Stimulated activated CD4-positive, alpha-beta T cell treated with anti-CD3 and anti-CD28 coated beads, Interleukin-12 subunit alpha, Interleukin-12 subunit beta, amount 100 ng/mL, for 24 hours (primary cell): ENCODE results near the gene SCGB1D1.

Source experiments
- DNase-seq, 2 experiments: peaks; one replicate each; pipeline ENCODE4 v3.0.0-alpha.2; 2020; ENCODE audit warnings: low read depth in 2 of 2

Gene SCGB1D1, protein sequence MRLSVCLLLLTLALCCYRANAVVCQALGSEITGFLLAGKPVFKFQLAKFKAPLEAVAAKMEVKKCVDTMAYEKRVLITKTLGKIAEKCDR

DNA sequence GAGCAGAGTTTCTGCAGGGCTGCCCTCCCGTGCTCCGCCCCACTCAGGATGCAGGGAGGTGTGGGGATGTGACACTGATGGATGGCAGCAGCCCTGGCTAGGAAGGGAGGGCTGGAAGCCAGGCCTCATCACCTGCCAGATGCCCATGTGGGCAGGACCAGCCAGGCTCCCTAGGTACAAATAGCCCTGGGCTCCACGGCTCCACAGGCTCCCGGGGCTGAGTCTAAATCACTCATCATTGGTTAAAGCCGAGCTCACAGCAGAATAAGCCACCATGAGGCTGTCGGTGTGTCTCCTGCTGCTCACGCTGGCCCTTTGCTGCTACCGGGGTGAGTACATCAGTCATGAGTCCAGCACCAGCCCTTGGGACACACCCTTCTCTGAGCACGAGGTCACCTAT is at the start of gene SCGB1D1:
Gene SCGB1D1, plus strand, starts transcription at position 206 of the 400 bp plus-strand sequence. Its CDS starts 69 bp downstream, at position 275.
- no peak for DNase-seq

DNA sequence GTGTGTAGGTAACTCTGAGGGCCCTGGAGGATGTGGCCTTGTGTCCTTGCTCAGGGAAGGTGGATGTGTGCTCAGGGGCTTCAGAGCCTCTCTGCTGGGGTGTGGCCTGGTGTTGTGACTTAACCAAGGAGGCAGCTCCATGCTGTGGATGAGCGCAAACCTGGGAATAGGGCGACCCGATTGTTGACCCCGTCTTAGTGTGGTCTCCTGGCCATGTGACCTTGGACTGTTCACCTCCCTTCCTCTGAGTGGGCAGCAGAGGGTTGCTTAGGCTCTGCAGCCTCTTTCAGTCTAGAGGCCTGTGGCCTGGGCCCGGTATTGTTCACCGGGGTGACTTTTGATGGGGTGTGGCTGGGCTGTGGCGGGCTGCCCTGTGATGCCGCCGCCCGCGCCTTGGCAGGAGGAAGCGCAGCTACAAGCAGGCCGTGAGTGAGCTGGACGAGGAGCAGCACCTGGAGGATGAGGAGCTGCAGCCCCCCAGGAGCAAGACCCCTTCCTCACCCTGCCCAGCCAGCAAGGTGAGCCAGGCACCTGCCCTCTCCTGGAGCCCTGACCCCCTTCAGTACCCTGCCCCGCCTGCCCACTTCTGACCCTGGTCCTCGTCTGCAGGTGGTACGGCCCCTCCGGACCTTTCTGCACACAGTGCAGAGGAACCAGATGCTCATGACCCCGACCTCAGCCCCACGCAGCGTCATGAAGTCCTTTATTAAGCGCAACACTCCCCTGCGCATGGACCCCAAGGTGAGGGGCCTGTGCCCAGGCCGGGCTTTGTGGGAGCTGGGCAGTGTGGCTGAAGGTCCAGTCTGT is 49.5 kb upstream of the SCGB1D1 start:
- DNase-seq = no peak

DNA sequence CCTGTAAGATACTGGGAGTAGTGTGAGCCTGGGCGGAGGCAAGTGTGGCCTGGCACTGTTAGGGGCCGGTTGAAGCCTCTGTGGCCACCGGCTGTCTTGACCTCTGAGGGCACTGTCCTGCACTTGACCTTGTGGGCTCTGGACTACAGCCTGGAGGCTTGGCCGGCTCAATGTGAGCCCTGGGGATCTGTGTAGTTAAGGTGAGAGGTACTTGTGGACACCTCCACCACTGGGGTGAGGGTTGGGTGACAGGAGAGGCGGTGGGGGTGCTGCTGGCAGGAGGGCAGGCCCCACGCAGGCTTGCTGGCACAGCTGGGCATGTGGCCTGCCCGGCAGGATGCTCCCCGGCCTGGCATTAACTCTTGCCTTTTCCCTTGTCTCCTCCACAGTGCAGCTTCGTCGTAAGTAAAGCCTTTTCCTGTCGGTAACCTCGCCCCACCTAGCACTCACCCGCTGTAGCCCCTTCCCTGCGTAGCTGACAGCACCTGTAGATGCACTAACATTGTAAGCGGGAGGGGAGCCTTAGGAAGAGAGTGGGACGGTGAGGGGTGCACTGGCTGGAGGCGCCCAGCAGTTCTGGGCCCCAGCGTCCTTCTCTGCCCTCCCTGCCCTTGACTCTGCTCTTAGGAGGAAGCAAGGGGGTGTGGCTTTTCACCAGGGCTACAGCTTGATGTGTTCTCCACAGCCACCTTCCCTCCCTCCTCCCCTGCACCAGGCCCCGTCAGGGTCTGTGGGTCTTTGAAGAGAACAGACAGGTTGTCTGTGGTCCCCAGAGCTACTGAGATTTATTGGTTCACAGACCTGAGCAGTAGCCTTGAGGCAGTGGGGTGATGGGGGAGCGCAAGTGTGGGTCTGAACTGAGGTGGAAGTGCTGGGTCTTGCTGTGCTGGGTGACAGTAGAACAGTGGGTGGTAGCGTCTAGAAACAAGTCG is 48.6 kb upstream of the SCGB1D1 start:
- no peak for DNase-seq

DNA sequence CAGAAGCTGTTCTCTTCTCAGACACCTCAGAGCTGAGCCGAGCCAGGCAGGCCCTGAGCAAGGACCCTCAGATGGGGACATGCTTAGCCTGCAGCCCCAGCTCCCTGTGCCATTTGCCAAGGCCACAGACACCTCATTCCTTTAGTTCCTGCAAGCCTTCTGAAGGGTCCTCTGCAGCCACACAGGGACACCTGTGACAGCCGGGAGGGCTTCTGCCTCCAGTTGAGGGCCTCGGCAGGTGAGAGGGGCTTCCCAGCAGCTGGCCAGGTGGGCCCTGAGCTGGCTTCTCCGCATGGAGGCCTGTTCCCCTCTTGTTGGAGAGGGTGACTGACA is 48.0 kb upstream of the SCGB1D1 start:
- DNase-seq = no peak

DNA sequence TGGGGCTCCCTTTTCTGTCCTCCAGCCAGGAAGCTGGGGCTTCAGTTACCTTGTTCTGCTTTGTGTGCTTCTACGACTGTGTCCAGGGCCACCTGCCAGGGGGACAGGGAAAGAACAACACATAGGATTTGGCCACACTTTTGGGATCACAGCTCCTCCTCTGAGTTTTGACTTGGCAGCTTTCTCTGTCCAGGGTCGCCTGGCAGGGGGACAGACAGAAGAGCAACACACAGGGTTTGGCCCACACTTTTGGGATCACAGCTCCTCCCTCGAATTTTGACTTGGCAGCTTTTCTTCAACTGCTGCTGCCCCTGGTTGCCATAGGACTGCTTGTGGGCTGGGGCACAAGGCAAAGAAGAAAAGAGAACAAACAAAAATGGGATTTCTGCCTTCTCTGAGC is 47.1 kb upstream of the SCGB1D1 start:
- DNase-seq = no peak

DNA sequence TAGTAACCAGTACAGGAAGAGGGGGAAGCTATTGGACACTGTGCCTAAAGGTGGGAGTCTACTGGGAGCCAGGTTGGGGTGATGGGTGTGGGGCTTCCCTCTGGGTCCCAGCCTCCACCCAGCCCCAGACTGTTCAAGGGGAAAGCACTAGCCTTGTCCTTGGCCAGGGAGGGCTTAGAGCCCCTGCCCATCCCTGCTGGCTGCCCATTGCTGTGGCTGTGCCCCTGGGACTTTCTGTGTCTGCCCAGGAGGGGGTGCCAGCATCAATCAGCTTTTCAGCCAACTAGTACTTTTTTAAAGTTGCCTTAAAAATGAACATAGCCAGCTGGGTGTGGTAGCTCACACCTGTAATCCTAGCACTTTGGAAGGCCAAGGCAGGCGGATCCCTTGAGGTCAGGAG is 46.3 kb upstream of the SCGB1D1 start:
- DNase-seq = no peak

DNA sequence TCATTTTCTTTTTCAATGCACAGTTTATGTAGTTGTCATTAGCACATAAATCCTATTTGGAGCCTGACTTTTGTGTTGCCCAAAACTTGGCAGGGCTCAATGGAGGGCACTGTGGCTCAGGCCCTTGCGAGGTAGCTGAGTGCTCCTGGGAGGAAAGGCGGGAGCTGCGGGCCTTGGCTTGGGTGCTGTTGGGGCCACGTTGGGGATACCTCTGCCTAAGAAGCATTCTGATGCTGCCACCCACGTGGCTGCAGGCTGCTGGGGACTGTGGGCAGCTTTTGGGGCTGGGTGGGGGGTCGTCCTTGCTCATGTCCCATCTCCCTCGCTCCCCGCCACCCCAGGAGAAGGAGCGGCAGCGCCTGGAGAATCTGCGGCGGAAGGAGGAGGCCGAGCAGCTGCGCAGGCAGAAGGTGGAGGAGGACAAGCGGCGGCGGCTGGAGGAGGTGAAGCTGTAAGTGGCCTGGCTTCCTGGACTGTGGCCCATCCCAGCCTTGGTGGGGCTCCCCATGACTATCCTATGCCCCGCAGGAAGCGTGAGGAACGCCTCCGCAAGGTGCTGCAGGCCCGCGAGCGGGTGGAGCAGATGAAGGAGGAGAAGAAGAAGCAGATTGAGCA is 45.3 kb upstream of the SCGB1D1 start:
- DNase-seq = no peak

DNA sequence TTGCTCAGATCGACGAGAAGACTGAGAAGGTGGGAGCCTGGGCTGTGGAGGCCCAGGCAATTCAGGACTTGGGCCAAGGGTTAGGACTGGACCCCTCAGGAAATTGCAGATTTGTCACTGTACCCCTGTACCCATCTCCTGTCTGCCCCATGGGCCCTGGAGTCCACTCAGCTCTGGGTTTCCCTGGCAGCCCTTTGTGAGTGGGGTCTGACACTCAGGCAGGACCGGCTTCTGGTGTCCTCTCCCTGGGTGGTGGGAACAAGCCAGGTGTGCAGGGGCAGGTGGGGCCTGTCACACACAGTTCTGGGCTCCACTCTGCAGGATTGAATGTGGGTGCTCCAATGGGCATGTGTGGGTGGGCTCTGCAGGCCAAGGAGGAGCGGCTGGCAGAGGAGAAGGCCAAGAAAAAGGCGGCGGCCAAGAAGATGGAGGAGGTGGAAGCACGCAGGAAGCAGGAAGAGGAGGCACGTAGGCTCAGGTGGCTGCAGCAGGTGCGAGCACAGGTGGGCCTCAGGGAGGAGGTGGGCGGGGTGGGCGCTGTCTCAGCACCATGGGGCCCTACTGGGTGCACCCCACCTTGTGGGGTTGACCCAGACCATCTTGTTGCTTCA is 44.6 kb upstream of the SCGB1D1 start:
- no peak for DNase-seq

DNA sequence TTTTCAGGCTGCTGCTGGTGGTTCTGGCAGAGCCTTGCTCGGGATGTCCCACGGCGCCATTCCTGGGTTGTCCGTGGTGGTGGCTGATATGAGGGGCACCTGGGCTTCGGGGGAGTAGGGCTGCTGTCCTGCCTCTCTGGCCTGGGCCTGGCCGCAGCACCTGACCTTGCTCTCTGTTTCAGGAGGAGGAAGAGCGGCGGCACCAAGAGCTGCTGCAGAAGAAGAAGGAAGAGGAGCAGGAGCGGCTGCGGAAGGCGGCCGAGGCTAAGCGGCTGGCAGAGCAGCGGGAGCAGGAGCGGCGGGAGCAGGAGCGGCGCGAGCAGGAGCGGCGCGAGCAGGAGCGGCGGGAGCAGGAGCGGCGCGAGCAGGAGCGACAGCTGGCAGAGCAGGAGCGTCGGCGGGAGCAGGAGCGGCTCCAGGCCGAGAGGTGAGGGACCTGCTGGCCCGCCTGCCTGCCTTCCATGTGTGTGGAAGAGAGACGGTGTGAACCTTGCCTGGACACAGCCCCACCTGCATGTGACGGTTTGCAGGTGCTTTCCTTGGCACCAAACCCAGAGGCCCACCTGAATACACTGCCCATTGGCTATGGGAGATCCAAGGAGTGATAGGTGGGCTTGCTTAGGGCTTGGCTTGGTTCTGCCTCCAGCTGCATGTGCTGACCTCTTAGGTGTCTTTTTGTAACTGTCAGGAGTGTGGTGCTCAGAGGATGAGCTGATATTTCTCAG is 43.4 kb upstream of the SCGB1D1 start:
- DNase-seq = no peak

DNA sequence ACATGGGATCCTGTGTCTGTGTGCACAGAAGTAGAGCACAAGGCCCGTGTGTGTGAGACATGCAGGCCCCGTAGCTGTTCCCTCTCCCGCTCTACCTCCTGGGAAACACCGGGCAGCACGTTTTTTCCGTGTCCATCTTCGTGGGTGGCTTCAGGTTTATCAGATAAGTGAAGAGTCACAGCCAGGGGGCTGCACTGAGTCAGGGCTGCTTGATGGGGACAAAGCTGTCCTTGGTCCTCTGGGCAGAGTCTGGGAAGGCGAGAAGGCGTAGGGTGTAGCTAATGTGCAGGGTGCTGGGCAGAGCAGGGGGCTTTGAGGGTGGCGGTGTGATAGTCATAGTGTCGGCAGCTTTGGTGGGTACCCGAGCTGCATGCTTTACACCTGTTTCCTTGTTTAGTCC is 42.5 kb upstream of the SCGB1D1 start:
- no peak for DNase-seq

DNA sequence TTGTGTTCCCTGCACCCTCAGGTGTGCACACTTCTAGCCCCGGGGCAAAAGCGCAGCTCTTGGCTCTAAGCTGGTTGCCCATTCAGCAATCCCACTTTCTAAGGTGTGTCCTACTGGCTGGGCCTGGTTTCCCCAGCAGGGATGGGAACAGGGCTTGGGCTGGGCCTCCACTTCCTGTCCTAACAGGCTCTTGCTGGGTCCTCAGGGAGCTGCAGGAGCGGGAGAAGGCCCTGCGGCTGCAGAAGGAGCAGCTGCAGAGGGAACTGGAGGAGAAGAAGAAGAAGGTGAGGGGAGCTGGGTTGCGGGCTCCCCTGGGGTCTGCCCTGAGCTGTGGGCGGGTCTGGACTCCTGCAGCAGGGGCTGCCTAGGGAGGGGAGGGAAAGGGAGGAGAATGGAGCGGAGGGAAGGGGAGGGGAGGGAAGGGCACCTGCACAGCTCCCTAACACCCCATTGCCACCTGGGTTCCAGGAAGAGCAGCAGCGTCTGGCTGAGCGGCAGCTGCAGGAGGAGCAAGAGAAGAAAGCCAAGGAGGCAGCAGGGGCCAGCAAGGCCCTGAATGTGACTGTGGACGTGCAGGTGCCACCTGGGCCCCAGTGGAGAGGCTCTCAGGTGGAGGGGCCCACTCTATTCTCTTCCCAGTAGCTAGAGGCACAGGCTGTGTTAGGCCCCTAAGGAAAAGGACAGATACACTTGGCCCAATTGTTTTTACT is 41.6 kb upstream of the SCGB1D1 start:
- no peak for DNase-seq

DNA sequence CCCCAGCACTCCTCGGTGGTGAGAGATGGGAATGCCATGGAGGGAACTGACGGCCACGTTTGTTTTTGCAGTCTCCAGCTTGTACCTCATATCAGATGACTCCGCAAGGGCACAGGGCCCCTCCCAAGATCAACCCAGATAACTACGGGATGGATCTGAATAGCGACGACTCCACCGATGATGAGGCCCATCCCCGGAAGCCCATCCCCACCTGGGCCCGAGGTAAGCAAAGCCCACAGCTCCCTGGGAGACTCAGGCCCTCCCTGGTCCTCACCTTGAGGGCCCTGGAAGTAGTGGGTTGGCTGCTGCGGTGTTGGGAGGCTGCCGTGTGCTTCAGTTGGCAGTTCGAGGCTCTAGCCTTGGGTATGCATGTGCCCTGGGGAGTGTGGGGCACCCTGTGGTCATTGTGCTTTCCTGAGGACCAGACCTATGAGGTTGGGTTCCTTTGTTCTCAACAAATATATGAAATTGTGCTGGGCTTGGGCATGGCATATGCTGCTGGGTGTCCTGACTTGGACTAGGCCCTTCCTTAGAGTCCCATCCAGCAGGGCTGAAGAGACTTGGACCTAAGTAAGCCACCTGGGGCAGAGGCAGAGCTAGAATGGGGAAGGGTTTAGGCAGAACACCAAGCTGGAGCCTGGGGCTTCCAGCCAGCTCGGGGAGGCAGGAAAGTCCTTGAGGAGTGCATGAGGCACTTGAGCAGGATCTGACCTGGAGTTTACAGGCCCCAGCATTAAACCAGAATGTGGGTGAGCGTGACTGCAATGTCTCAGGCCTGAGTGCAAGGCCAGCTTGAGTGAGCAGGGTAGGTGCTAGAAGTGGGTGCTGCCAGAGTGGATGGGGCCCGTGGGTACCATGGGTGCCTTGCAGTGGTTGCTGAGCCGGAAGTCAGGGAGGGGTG is 39.8 kb upstream of the SCGB1D1 start:
- no peak for DNase-seq

DNA sequence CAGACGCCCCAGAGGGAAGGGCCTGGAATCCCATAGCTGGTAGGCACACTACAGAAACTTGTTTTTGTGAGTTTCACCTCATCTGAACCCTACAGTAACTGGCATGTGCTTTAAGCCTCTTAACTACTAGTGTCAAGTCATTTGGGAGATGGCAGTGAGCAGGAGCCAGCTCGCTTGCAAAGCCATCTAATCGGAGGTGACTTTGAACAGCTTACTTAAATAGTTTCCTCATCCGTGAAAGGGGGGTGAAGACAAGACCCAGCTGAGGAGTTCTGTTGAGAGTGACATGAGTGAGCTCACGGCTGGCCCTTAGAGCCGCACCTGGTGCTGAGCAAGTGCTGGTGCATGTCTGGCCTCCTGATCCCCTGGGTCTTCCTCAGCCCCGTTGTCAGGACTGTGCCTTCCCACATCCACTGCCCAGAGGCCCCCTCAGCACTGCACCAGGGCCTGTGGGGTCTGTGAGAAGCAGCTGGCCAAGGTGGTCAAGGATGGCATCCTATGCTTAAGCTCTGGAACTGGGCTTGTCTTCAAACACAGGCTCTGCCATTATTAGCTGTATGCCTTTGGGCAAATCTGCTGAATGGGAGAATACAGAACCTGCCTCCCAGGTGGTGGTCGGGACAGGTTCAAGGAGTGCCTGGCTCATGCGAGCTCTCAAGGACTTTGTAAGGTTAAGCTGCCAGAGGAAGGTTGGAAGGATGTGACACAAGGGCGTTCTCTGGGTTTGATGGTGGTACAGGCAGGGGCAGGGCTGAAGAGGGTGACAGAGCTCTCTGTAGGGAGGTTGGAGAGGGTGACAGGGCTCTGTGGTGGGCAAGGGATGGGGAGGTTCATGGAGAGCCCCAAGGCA is 38.9 kb upstream of the SCGB1D1 start:
- DNase-seq = no peak

DNA sequence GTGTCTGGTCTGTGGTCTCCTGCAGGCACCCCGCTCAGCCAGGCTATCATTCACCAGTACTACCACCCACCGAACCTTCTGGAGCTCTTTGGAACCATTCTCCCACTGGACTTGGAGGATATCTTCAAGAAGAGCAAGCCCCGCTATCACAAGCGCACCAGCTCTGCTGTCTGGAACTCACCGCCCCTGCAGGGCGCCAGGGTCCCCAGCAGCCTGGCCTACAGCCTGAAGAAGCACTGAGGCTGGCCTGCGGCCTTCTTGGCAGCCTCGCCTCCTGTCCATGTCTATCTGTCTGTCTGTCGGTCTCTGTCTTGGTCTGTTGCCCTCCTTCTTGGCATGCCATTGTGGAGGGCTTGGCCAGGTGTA is 38.3 kb upstream of the SCGB1D1 start:
- DNase-seq = no peak

DNA sequence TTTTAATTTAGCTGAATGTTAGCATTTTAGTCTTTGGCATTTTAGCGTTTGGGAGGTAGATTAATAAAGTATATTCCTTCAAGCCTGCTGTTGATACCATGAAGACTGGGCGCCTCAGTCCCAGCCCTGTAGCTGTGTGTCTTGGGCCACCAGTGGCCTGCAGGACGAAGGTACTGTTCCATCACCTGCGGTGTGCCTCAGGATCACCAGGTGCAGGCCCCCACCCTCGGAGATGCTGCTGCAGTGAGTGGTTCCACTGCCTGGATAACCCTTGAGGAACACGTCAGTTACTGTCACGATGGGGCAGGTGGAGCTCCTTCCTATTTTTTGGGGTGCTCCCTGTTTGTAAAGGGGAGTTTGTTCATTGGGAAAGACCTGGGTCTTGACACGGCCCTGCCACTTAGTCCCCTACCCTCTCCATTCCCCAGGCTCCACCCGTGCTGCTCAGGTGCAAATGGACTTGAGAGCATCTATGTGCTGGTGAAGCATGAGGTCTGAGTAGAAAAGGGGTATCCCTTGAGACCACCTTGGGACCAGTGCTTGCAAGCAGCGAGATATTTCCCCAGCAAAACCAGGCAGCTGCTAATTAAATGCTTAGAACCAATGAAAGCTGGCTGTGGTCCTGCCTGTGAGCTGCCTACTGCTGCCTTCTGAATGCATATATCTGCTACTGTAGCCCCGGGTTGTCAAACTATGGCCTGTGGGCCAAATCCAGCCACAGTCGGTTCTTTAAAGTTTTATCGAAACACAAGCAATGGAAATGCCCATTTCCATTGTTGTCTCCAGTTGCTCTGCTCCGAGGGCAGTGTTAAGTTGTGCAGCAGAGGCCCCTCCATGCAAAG is 37.5 kb upstream of the SCGB1D1 start:
- no peak for DNase-seq

DNA sequence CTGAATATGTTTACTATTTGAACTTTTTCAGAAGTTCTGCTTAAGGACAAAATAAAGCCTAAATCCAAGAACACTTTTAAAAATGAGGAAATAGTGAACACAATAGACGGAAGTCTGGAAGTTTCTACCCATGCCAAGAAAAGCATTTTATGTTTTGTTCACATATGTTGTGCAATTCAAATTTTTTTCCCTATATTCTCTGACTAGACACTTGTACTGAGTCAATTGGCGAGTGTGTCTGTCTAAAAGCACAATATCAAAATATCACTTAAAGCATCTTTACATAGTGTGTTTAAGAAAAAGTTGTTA is 37.0 kb upstream of the SCGB1D1 start:
- no peak for DNase-seq

DNA sequence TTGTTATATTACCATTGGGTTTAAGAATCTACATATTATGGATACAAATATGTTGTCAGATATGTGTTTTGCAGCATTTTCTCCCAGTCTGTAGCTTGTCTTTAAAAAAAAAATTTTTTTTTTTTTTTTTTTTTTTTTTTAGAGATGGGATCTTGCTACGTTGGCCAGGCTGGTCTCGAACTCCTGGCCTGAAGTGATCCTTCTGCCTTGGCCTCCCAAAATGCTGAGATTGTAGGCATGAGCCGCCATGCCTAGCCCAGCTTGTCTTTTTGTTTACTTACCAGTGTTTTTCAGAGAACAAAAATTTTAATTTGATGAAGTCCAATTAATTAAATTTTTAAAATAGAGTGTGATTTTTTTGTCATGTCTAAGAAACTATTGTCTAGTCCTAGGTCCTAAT is 36.4 kb upstream of the SCGB1D1 start:
- no peak for DNase-seq

DNA sequence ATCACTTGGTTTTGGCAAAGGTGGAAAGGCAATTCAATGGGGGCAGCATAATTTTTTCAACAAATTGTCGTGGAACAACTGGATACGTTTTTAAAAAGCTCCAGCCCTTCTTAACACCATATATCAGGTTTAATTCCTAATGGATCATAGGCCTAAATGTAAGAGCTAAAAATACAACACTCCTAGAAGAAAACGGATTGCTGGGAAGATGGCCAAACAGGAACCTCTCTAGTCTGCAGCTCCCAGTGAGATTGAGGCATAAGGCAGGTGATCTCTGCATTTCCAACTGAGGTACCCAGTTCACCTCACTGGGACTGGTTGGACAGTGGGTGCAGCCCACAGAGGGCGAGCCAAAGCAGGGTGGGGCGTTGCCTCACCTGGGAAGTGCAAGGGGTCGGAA is 32.4 kb upstream of the SCGB1D1 start:
- no peak for DNase-seq
